Transverse colon (tissue), 4 donors: ENCODE results near the gene NEK2. TPM values are rescaled to one million over a fixed set of nuclear protein-coding genes. Genes with fewer than 3 reads are reported as not detected.
"Not testable (repeated sequence)": the region's sequence is repeated elsewhere in the genome, so short reads cannot be mapped to it uniquely, and the experiment has no call there.

ENCODE experiments used
- DNase-seq: peaks from one replicate; pipeline ENCODE4 v3.0.0-alpha.2; 2019
- H3K27ac ChIP-seq, 4 donors: fragments of 200-600 bp; sonication (generic); 2 replicates each; pipeline ENCODE4 v1.5.1; 2016 to 2018; ENCODE audit warnings: inconsistent platforms in 4 of 4
- H3K27me3 ChIP-seq: fragments of 200-600 bp; sonication (generic); 2 replicates; pipeline ENCODE4 v1.5.1; 2017; ENCODE audit warnings: inconsistent platforms
- H3K36me3 ChIP-seq, 4 donors: fragments of 200-600 bp; sonication (generic); 2 replicates each; pipeline ENCODE4 v1.5.1; 2017 to 2019; ENCODE audit warnings: inconsistent platforms in 4 of 4
- H3K4me1 ChIP-seq, 4 donors: fragments of 200-600 bp; sonication (generic); 2 replicates each; pipeline ENCODE4 v1.5.1; 2017 to 2020; ENCODE audit warnings: inconsistent platforms in 4 of 4
- H3K4me3 ChIP-seq, 4 donors: fragments of 200-600 bp; sonication (generic); 1 replicate in 1 of 4; 2 replicates in 3 of 4; pipeline versions ENCODE4 v1.5.1 to v1.6.1; 2017 to 2019; ENCODE audit warnings: inconsistent platforms in 4 of 4
- H3K9me3 ChIP-seq, 2 donors: fragments of 200-600 bp; sonication (generic); 2 replicates each; pipeline ENCODE4 v1.5.1; 2017 to 2019; ENCODE audit warnings: inconsistent platforms in 2 of 2
- CTCF ChIP-seq, 5 experiments: fragments of 200-600 bp in 3 of 5; fragments of 450-650 bp in 2 of 5; sonication (generic) in 3 of 5; IDR thresholded peaks; 1 replicate in 2 of 5; 2 replicates in 3 of 5; pipeline ENCODE4 v1.5.1; 2016 to 2017; ENCODE audit warnings: antibody characterized with exemption in 5 of 5, inconsistent platforms in 3 of 5, mild to moderate bottlenecking in 2 of 5, moderate library complexity in 1 of 5
- EP300 ChIP-seq: sonication (generic); formaldehyde crosslinking; IDR thresholded peaks from one replicate; pipeline ENCODE4 v1.6.1; 2017; ENCODE audit warnings: antibody characterized with exemption, low read depth
- POLR2A ChIP-seq: fragments of 450-650 bp; IDR thresholded peaks from one replicate; pipeline ENCODE4 v1.6.1; 2016; ENCODE audit warnings: antibody characterized with exemption, mild to moderate bottlenecking, moderate library complexity
- POLR2AphosphoS5 ChIP-seq, 3 donors: sonication (generic); formaldehyde crosslinking; IDR thresholded peaks; one replicate each; pipeline ENCODE4 v1.6.1; 2016; ENCODE audit warnings: antibody characterized with exemption in 3 of 3
- WGBS, 2 donors: methylation state at CpG; one replicate each; pipeline ENCODE4 v1.1.5; 2018; ENCODE audit warnings: low coverage in 1 of 2; 5-methylcytosine and 5-hydroxymethylcytosine counted together
- in situ Hi-C, 4 donors: fragments of 200-750 bp; cut with MboI; loops; one replicate each; pipeline versions ENCODE4 v1.15.0 to v1.15.1; 2017; ENCODE audit warnings: low sequenced_read_pairs in 3 of 4, low pct_ligation_motif_present in 1 of 4, low pct_unique_long_range_greater_than_20kb in 1 of 4
- intact Hi-C: fragments of 100-400 bp; cut with DNase I; formaldehyde crosslinking; loops from one replicate; pipeline ENCODE4 v1.15.1; 2023; ENCODE audit warnings: low total_unique reads
- total RNA-seq, 4 donors: library from RNA; depleted of rRNA; stranded (reverse); fragments of >200 nt; gene quantifications; one replicate each; pipeline ENCODE4 v1.1.0, GENCODE V29; 2016

Gene NEK2
- total RNA-seq, 4 donors from 2014 or later: 1.7 to 4.9 (median 2.1) TPM

GRCh38 chr1:211699059-211699458 is 23.6 kb upstream of the NEK2 start:
- Histone ChIP-seq H3K4me3 (peak overlapping the region in 1 of 4 donors; percentile 37), H3K27me3 (no peaks in the 10 kb centered on the region), H3K4me1 (peaks cover 0 to 8% (median 3%) of the 10 kb centered on the region in 4 donors), H3K9me3 (no peaks in the 10 kb centered on the region), H3K36me3 (no peaks in the 10 kb centered on the region), H3K27ac (no peak overlapping the region)
- intact Hi-C loops (no loop called here), in situ Hi-C loops (loop anchor here in 2 of 4 donors (25.0 kb wide), 2 partner anchors 738 to 763 kb away; partner anchors contain the start of gene NENF (in 1 of the 2))
- TF ChIP-seq POLR2A: no peak
- no peak for TF ChIP-seq CTCF (IDR thresholded peaks at IDR 0.05)
- TF ChIP-seq POLR2AphosphoS5 (IDR thresholded peaks at IDR 0.05): no peak
- no peak for TF ChIP-seq EP300
- no peak for DNase-seq
- 87% methylated on average over 15 of the region's 16 CpGs; no CpG with 5 or more reads in 1 of the 2 donors for WGBS, 2 donors

- no peaks in the 10 kb centered on the region for H3K9me3 ChIP-seq
- H3K4me1 ChIP-seq: peaks cover 0 to 8% (median 3%) of the 10 kb centered on the region in 4 donors
- in situ Hi-C loops: loop anchor here in 2 of 4 donors (25.0 kb wide), 2 partner anchors 739 to 764 kb away; partner anchors contain the start of gene NENF (in 1 of the 2)
- peak overlapping the region in 2 of 4 donors; percentile 4 to 37 for H3K4me3 ChIP-seq
- TF ChIP-seq CTCF (IDR thresholded peaks at IDR 0.05): peak; percentile 86 to 95 (median 92)
- TF ChIP-seq POLR2AphosphoS5 (IDR thresholded peaks at IDR 0.05): no peak
- no peak for TF ChIP-seq POLR2A
- TF ChIP-seq EP300: no peak
- H3K27me3 ChIP-seq: no peaks in the 10 kb centered on the region
- peak; percentile 85 for DNase-seq
- no peaks in the 10 kb centered on the region for H3K36me3 ChIP-seq
- intact Hi-C loops: no loop called here
- H3K27ac ChIP-seq: no peak overlapping the region
- 24 to 67% methylated on average over 6 to 17 of the region's 29 CpGs for WGBS, 2 donors
Measured at GRCh38 chr1:211698161-211699026, 23.0 kb upstream of the NEK2 start.

- Histone ChIP-seq H3K27ac (no peak overlapping the region), H3K4me1 (peaks cover 0 to 8% (median 3%) of the 10 kb centered on the region in 4 donors), H3K27me3 (no peaks in the 10 kb centered on the region), H3K9me3 (no peaks in the 10 kb centered on the region), H3K4me3 (no peak overlapping the region), H3K36me3 (no peaks in the 10 kb centered on the region)
- 73% methylated on average over 1 of the region's 1 CpG; no CpG with 5 or more reads in 1 of the 2 donors for WGBS, 2 donors
- in situ Hi-C loops: loop anchor here in 2 of 4 donors (25.0 kb wide), 2 partner anchors 740 to 765 kb away; partner anchors contain the start of gene NENF (in 1 of the 2)
- TF ChIP-seq CTCF (IDR thresholded peaks at IDR 0.05) (no peak), POLR2AphosphoS5 (IDR thresholded peaks at IDR 0.05) (no peak), POLR2A (no peak), EP300 (no peak)
- intact Hi-C loops: no loop called here
- DNase-seq: no peak
Measured at GRCh38 chr1:211697356-211697755, 21.9 kb upstream of the NEK2 start.

- no peaks in the 10 kb centered on the region for H3K36me3 ChIP-seq
- no peak for TF ChIP-seq POLR2AphosphoS5 (IDR thresholded peaks at IDR 0.05)
- no peak for TF ChIP-seq EP300
- no peak for TF ChIP-seq POLR2A
- DNase-seq: no peak
- 57% methylated on average over 10 of the region's 10 CpGs; no CpG with 5 or more reads in 1 of the 2 donors for WGBS, 2 donors
- no peaks in the 10 kb centered on the region for H3K9me3 ChIP-seq
- intact Hi-C loops (no loop called here), in situ Hi-C loops (loop anchor here in 2 of 4 donors (25.0 kb wide), 2 partner anchors 742 to 767 kb away; partner anchors contain the start of gene NENF (in 1 of the 2))
- H3K4me1 ChIP-seq: peaks cover 0 to 8% (median 3%) of the 10 kb centered on the region in 4 donors
- no peaks in the 10 kb centered on the region for H3K27me3 ChIP-seq
- no peak overlapping the region for H3K4me3 ChIP-seq
- no peak overlapping the region for H3K27ac ChIP-seq
Measured at GRCh38 chr1:211695135-211695816, 19.9 kb upstream of the NEK2 start.

- H3K9me3 ChIP-seq, H3K27me3 ChIP-seq, intact Hi-C loops, H3K4me3 ChIP-seq, H3K4me1 ChIP-seq, H3K36me3 ChIP-seq, DNase-seq, H3K27ac ChIP-seq: not testable (repeated sequence)
- in situ Hi-C loops: loop anchor here in 2 of 4 donors (25.0 kb wide), 2 partner anchors 743 to 768 kb away; partner anchors contain the start of gene NENF (in 1 of the 2)
- WGBS, 2 donors: 91 to 93% methylated on average over 4 to 5 of the region's 5 CpGs
Measured at GRCh38 chr1:211693911-211694310, 18.5 kb upstream of the NEK2 start.
